HCT116 (cell line): ENCODE measurements around the gene WDR62. TPM values are rescaled to one million over a fixed set of nuclear protein-coding genes. Genes with fewer than 3 reads are reported as not detected.

Experiments
- ATAC-seq: fragments of 200-7000 bp; cut with Tn5 transposase; 2 replicates; pipeline ENCODE4 v1.9.1; 2020; ENCODE audit warnings: mild to moderate bottlenecking, moderate library complexity
- BruUV-seq: library from RNA; stranded (reverse); fragments of 400-500 nt; replicated peaks from 2 replicates; lab custom pipeline; 2021; lab: Mats Ljungman, UMichigan
- CTCF ChIA-PET: fragments of 300-600 bp; sonication (Branson Sonifier 250); formaldehyde crosslinking; loops from one replicate; lab custom pipeline; 2021; ENCODE audit warnings: antibody characterized with exemption; lab: Charles Lee
- POLR2A ChIA-PET: fragments of 300-600, 350-600 bp; sonication (Branson Sonifier 250); formaldehyde crosslinking; loops from one replicate; lab custom pipeline; 2021; ENCODE audit warnings: antibody characterized with exemption; lab: Charles Lee
- RAD21 ChIA-PET, 2 experiments: fragments of 300-600 bp; sonication (Branson Sonifier 250); formaldehyde crosslinking; loops; one replicate each; lab custom pipeline; 2023; ENCODE audit warnings: low total read pairs in 2 of 2; ENCODE audit not compliant: uncharacterized antibody in 2 of 2, unreplicated experiment in 2 of 2, low non-redundant PET in 1 of 2; lab: Charles Lee
- DNase-seq: peaks from one replicate; pipeline ENCODE4 v3.0.0-alpha.2; 2010; ENCODE audit warnings: low read depth, low spot score
- H2AFZ ChIP-seq: fragments of 200-600 bp; shearing (Covaris generic), sonication (generic); 2 replicates; pipeline ENCODE4 v1.6.1; 2017; ENCODE audit warnings: low read depth, mixed run types, mixed read lengths, antibody characterized with exemption, low read length; ENCODE audit not compliant: poor library complexity, severe bottlenecking
- H3K27ac ChIP-seq: 2 replicates; pipeline ENCODE4 v1.5.1; 2012; ENCODE audit warnings: low read depth, low read length
- H3K27me3 ChIP-seq: fragments of 200-600 bp; sonication (generic); 2 replicates; pipeline ENCODE4 v1.6.1; 2016; ENCODE audit warnings: mixed run types, low read length, mixed read lengths; ENCODE audit not compliant: insufficient read depth
- H3K36me3 ChIP-seq, 2 experiments: fragments of 200-500 bp in 1 of 2; fragments of 200-600 bp in 1 of 2; sonication (Bioruptor generic) in 1 of 2; sonication (generic) in 1 of 2; 2 replicates each; pipeline versions ENCODE4 v1.5.1 to v1.6.1; 2014 to 2016; ENCODE audit warnings: low read length in 2 of 2, inconsistent platforms in 1 of 2, mixed read lengths in 1 of 2, mixed run types in 1 of 2; ENCODE audit not compliant: insufficient read depth in 2 of 2, control insufficient read depth in 1 of 2
- H3K4me1 ChIP-seq, 2 experiments: fragments of 200-600 bp in 1 of 2; sonication (generic) in 1 of 2; 2 replicates each; pipeline versions ENCODE4 v1.5.1 to v1.6.1; 2012 to 2017; ENCODE audit warnings: low read length in 2 of 2, inconsistent platforms in 1 of 2, mild to moderate bottlenecking in 1 of 2, mixed read lengths in 1 of 2, mixed run types in 1 of 2, moderate library complexity in 1 of 2; ENCODE audit not compliant: insufficient read depth in 2 of 2, control insufficient read depth in 1 of 2
- H3K4me2 ChIP-seq: fragments of 200-600 bp; sonication (generic); 2 replicates; pipeline ENCODE4 v1.6.1; 2017; ENCODE audit warnings: mixed run types, low read length, mixed read lengths
- H3K4me3 ChIP-seq, 2 experiments: fragments of 200-600 bp in 1 of 2; sonication (generic) in 1 of 2; replicated peaks in 1 of 2; 2 replicates each; pipeline ENCODE4 v1.5.1; 2011 to 2016; ENCODE audit warnings: low read length in 2 of 2, control low read depth in 1 of 2, low read depth in 1 of 2, mild to moderate bottlenecking in 1 of 2, mixed read lengths in 1 of 2, mixed run types in 1 of 2
- H3K79me2 ChIP-seq: fragments of 200-600 bp; sonication (generic); 2 replicates; pipeline ENCODE4 v1.6.1; 2017; ENCODE audit warnings: mild to moderate bottlenecking, mixed run types, low read length, moderate library complexity, mixed read lengths; ENCODE audit not compliant: insufficient read depth
- H3K9ac ChIP-seq: fragments of 200-600 bp; sonication (generic); 2 replicates; pipeline ENCODE4 v1.6.1; 2016; ENCODE audit warnings: low read length, mixed read lengths
- H3K9me2 ChIP-seq: fragments of 200-600 bp; sonication (generic), shearing (Covaris generic); 2 replicates; pipeline ENCODE4 v1.6.1; 2017; ENCODE audit warnings: mixed run types, mild to moderate bottlenecking, moderate library complexity; ENCODE audit not compliant: insufficient read depth
- H3K9me3 ChIP-seq, 2 experiments: fragments of 200-500 bp in 1 of 2; fragments of 200-600 bp in 1 of 2; sonication (Bioruptor generic) in 1 of 2; sonication (generic) in 1 of 2; 2 replicates each; pipeline ENCODE4 v1.6.1; 2014 to 2017; ENCODE audit warnings: low read length in 2 of 2, mixed read lengths in 2 of 2, inconsistent platforms in 1 of 2, low read depth in 1 of 2, mild to moderate bottlenecking in 1 of 2, mixed run types in 1 of 2, moderate library complexity in 1 of 2; ENCODE audit not compliant: control insufficient read depth in 1 of 2, insufficient read depth in 1 of 2
- H4K20me1 ChIP-seq: fragments of 200-600 bp; sonication (generic), shearing (Covaris generic); 2 replicates; pipeline ENCODE4 v1.6.1; 2017; ENCODE audit warnings: mixed run types, mild to moderate bottlenecking, moderate library complexity; ENCODE audit not compliant: insufficient read depth
- EGR1 ChIP-seq: IDR thresholded peaks from 2 replicates; pipeline ENCODE4 v1.6.1; 2012; ENCODE audit warnings: low read depth
- POLR2A ChIP-seq: IDR thresholded peaks from 2 replicates; pipeline ENCODE4 v1.7.0; 2011; ENCODE audit warnings: borderline replicate concordance; ENCODE audit not compliant: insufficient read depth, insufficient read length; ENCODE audit errors: extremely low read depth
- POLR2AphosphoS5 ChIP-seq: IDR thresholded peaks from 2 replicates; pipeline ENCODE4 v1.6.1; 2011; ENCODE audit warnings: mild to moderate bottlenecking, low read depth, low read length, moderate library complexity
- SP1 ChIP-seq: IDR thresholded peaks from 2 replicates; pipeline ENCODE4 v1.6.1; 2012; ENCODE audit warnings: low read depth
- TCF7L2 ChIP-seq: IDR thresholded peaks from 2 replicates; pipeline ENCODE4 v1.7.0; 2011; ENCODE audit warnings: borderline replicate concordance, inconsistent platforms; ENCODE audit not compliant: insufficient read depth, insufficient read length; ENCODE audit errors: extremely low read depth
- intact Hi-C: fragments of 100-400 bp; cut with micrococcal nuclease; formaldehyde crosslinking; loops from 2 replicates; pipeline ENCODE4 v1.10.0; 2022
- total RNA-seq: library from RNA; stranded (reverse); gene quantifications from one replicate; pipeline ENCODE4 v1.2.1, GENCODE V29; 2021; ENCODE audit not compliant: unreplicated experiment
- TF ChIP-seq, protein P1 (sequence below), 3 experiments: fragments of 200-600 bp in 1 of 3; sonication (generic) in 1 of 3; IDR thresholded peaks in 2 of 3; conservative IDR thresholded peaks in 1 of 3; 2 replicates each; pipeline ENCODE4 v1.5.1; 2012 to 2017; ENCODE audit warnings: low read depth in 2 of 3, low read length in 2 of 3, antibody characterized with exemption in 1 of 3, borderline replicate concordance in 1 of 3, control low read depth in 1 of 3, mild to moderate bottlenecking in 1 of 3, mixed read lengths in 1 of 3, mixed run types in 1 of 3, moderate library complexity in 1 of 3; ENCODE audit not compliant: insufficient read depth in 1 of 3
- TF ChIP-seq, protein P2 (sequence below): IDR thresholded peaks from 2 replicates; pipeline ENCODE4 v1.6.1; 2012

WDR62 gene
- total RNA-seq, 1 experiment from 2014 or later: 17.0 TPM

DNA sequence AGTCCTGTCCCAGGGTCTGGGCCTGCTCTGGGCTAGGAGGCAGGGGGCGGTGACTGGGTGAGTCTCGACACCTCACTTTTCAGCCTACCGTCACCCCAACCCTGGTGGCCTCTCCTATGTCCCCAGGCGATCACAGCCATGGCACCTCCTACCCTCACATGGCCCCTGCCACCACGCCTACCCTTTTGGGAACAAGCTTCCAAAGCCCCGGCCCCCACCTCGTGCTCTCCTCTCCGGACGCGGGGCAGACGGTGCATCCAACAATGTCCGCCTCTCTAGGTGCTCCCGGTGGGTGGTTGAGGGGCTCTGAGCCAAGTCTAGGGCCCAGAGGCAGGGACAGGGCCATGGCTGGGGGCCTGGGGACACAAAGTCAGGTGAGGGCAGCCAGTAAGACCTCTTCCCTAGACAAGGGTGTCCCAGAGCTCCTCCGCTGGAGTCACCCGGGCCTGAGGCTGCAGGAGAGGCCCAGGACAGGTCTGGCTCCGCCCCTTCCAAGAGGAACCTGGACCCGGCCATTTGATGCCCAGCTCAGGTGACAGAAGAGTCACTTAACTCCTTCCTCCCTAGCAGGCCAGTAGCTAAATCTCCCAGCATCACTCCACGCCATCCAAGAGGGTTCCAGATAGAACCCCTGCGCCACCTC, 46.2 kb upstream of the WDR62 start, which contains the start of gene SYNE4 (continued):
- TF ChIP-seq, protein P1, sequence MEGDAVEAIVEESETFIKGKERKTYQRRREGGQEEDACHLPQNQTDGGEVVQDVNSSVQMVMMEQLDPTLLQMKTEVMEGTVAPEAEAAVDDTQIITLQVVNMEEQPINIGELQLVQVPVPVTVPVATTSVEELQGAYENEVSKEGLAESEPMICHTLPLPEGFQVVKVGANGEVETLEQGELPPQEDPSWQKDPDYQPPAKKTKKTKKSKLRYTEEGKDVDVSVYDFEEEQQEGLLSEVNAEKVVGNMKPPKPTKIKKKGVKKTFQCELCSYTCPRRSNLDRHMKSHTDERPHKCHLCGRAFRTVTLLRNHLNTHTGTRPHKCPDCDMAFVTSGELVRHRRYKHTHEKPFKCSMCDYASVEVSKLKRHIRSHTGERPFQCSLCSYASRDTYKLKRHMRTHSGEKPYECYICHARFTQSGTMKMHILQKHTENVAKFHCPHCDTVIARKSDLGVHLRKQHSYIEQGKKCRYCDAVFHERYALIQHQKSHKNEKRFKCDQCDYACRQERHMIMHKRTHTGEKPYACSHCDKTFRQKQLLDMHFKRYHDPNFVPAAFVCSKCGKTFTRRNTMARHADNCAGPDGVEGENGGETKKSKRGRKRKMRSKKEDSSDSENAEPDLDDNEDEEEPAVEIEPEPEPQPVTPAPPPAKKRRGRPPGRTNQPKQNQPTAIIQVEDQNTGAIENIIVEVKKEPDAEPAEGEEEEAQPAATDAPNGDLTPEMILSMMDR (IDR thresholded peaks at IDR 0.05 in 2 of 3, conservative IDR thresholded peaks at IDR 0.05 in 1 of 3; ENCODE audit: borderline replicate concordance in 1 of 3, insufficient read depth in 1 of 3, low read depth in 2 of 3, low read length in 2 of 3): no peak
- TF ChIP-seq, all 23 proteins: peak for 6

DNA sequence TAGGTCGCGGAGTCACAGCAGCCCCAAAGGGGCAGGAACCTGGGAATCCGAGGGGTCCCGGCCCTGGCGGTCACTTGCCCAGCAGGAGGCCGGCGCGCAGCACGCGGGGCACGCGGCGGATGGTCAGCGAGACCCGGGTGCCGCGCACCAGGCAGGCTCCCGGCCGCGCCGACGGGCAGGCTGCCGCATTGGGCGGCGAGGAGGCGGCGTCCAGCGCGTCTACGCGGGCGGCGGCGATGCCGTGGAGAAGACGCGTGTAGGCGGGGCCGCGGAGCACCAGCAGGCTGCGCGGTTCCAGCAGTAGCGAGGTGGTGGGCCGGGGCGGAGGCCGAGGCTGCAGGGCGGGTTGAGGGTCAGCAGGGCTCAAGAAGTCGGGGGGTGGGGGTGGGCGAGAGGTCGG, 45.5 kb upstream of the WDR62 start:
- intact Hi-C loops: loop anchor here (10.0 kb wide), 1 partner anchor 106 kb away; the partner anchor contains the start of genes OVOL3, POLR2I and TBCB
- Histone ChIP-seq H3K9ac (peak overlapping the region; percentile 91), H3K27me3 (no peaks in the 10 kb centered on the region), H3K4me2 (peak overlapping the region; percentile 100), H3K4me1 (peaks cover 12 to 37% of the 10 kb centered on the region in 2 experiments; a peak in 3 of 4 replicates), H3K36me3 (peaks cover 0 to 2% of the 10 kb centered on the region in 2 experiments; a peak in 1 of 4 replicates), H3K27ac (peak overlapping the region; percentile 87), H3K79me2 (peaks cover 18% of the 10 kb centered on the region; the same call in 1 of the 2 replicates), H4K20me1 (no peaks in the 10 kb centered on the region), H3K4me3 (peak overlapping the region; percentile 89 to 98), H2AFZ (no peak overlapping the region), H3K9me3 (no peaks in the 10 kb centered on the region), H3K9me2 (no peaks in the 10 kb centered on the region)
- CTCF ChIA-PET: no interaction called here
- DNase-seq: no peak
- POLR2A ChIA-PET: interaction anchor here (0.9 to 1.7 kb wide), 6 partner anchors 11 to 761 kb away, joined by 3 to 7 read pairs (median 3); no protein-coding TSS in a partner anchor
- RAD21 ChIA-PET: interaction anchor here in 1 of 2 experiments (0.5 to 1.5 kb wide), 2 partner anchors 106 to 126 kb away, joined by 3 to 9 read pairs; partner anchors contain the start of gene POLR2I
- no TSS peak for BruUV-seq
- peak; percentile 67 for ATAC-seq
- TF ChIP-seq POLR2A: peak; percentile 80
- no peak for TF ChIP-seq SP1
- no peak for TF ChIP-seq EGR1
- peak; percentile 87 for TF ChIP-seq POLR2AphosphoS5
- peak; percentile 36 for TF ChIP-seq TCF7L2
- TF ChIP-seq, protein P2, sequence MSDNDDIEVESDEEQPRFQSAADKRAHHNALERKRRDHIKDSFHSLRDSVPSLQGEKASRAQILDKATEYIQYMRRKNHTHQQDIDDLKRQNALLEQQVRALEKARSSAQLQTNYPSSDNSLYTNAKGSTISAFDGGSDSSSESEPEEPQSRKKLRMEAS: peak; percentile 79
